Measurements from ENCODE around the gene CGB1.
"Not testable (repeated sequence)": the region's sequence is repeated elsewhere in the genome, so short reads cannot be mapped to it uniquely, and the experiment has no call there.

CGB1 gene

DNA sequence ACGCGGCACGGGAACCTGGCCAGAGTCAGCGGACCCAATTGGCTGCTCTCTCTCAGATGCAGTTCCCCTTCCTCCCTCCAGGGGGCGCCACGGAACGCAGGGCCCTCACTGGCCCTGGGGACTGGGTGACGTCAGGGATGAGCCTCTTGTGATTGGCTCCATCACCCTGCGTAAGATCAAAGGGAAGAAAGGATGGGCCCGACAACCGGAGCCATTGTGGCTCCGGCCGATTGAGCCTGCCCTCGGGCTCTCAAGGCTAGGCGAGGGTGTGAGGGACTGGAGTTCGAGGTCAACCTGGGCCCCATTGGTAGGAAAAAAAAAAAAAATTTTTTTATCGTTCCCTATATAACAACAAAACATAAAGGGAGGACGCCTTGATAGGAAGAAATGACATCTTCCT is at the start of gene CGB1:
CGB1 (minus strand) TSS at position 81 of the 400 bp plus-strand sequence. CDS start 184 bp downstream, outside the sequence.
- not testable (repeated sequence) for H3K27ac ChIP-seq
- TF ChIP-seq, protein P1, sequence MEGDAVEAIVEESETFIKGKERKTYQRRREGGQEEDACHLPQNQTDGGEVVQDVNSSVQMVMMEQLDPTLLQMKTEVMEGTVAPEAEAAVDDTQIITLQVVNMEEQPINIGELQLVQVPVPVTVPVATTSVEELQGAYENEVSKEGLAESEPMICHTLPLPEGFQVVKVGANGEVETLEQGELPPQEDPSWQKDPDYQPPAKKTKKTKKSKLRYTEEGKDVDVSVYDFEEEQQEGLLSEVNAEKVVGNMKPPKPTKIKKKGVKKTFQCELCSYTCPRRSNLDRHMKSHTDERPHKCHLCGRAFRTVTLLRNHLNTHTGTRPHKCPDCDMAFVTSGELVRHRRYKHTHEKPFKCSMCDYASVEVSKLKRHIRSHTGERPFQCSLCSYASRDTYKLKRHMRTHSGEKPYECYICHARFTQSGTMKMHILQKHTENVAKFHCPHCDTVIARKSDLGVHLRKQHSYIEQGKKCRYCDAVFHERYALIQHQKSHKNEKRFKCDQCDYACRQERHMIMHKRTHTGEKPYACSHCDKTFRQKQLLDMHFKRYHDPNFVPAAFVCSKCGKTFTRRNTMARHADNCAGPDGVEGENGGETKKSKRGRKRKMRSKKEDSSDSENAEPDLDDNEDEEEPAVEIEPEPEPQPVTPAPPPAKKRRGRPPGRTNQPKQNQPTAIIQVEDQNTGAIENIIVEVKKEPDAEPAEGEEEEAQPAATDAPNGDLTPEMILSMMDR (IDR thresholded peaks at IDR 0.05): peak; percentile 95

DNA sequence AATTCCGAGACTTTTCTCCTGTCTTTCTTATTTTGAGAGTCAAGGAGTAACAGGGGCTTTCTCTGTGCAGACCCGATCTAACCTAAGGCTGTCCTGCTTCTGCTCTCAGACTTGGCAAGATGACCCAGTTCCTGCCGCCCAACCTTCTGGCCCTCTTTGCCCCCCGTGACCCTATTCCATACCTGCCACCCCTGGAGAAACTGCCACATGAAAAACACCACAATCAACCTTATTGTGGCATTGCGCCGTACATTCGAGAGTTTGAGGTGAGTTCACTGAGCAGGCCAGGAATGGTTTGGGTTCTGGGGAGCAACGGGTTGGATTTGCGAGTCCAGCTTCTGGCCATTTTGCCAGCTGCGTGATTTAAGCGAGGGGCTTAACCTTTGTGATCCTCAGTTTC is 49.6 kb upstream of the CGB1 start:
- no peak for TF ChIP-seq ZFX (IDR thresholded peaks at IDR 0.05; ENCODE audit: borderline replicate concordance)
- TF ChIP-seq, protein P1 (IDR thresholded peaks at IDR 0.05): no peak
- peak overlapping the region; percentile 84 for H3K27ac ChIP-seq

DNA sequence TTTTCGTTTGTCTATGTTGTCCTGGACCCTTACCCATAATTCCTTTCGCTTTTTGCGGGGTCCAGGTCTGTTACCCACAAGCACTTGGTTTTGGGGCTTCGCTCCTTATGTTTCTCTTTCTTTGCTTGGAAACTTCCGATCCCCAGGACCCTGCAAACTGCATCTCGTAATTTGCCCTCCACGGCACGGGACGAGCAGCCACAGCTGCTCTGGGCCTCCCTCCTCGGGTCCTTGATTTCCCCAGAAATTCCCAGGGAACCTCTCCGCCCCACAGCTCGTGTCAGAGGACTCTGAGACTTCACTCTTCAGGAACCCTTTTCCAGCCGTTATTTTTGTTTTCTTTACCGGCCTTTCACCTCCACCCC is 49.2 kb upstream of the CGB1 start:
- H3K27ac ChIP-seq: peak overlapping the region; percentile 84
- TF ChIP-seq, protein P1 (IDR thresholded peaks at IDR 0.05): no peak
- TF ChIP-seq ZFX (IDR thresholded peaks at IDR 0.05; ENCODE audit: borderline replicate concordance): no peak

DNA sequence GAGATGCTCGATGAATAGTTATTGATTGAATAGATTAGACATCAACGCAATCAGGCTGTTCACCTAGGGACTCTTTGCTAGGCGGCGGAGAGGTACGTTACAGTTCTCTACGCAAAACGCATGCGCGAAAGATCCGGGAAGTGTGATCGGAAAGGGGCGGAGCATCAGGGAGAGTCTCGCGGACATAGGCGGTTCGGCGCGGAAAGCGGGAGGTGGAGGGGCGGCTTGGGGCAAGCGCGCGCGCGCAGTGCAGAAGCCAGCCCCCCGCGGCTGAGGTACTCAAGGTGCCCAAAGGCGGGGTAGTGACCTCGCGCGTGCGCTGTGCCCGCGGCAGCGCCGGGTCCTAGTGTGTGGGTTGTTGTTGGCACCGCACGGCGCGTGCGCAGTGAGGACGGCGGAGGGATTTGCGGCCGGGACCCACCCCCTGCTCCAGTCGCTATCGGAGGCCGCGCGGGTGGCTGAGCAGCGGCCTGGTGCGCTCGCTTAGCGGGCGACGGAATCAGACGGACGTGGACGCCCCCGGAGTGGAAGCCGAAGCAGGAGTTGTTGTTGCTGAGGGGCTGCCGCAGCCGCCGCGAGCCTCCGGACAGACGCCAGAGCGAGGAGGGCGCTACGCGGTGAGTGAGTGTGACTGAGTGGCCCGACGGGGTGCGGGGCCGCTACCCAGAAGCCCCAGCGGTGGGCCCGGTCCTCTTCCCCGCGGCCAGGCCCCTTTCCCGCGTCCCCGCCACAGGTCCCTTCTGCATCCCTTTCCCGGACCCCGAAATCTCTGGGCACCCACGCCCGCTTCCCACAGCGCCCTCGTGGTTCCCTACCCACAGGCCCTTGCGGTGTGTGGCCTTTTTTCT is 48.5 kb upstream of the CGB1 start, which contains the start of gene SNRNP70:
SNRNP70 (plus strand) TSS at position 432 of the 848 bp plus-strand sequence. CDS start 964 bp downstream, outside the sequence.
- H3K27ac ChIP-seq: peak within 1 kb of the TSS; percentile 84
- no peak for TF ChIP-seq ZFX (IDR thresholded peaks at IDR 0.05; ENCODE audit: borderline replicate concordance)
- TF ChIP-seq, protein P1 (IDR thresholded peaks at IDR 0.05): no peak

DNA sequence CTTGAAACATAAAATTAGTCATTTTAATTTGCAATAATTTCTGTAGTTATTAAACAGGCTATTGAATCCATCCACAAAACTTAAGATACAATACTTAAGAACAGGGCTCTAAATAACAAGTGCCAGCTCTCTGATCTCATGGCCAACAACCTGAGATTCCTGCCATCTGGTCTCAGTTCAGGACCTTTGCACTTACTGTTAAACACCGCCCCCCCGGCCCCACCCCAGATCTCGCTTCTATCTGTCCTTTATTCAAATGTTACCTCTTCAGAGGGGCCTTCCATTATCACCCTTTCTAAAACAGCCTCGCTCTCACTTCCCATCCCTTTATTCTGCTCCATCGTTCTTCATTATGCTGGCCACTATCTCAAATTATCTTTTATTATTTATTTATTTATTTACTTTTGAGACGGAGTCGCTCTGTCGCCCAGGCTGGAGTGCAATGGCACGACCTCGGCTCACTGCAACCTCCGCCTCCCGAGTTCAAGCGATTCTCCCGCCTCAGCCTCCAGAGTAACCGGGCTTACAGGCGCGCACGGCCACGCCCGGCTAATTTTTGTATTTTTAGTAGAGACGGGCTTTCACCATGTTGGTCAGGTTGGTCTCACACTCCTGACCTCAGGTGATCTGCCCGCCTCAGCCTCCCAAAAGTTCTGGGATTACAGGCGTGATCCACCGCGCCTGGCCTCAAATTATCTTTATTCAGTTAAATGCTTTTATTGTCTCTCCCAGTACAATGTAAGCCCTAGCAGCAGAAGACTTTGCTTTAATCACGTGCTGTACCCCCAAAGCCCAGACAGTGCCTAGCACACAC is 47.7 kb upstream of the CGB1 start:
- peak overlapping the region; percentile 84 for H3K27ac ChIP-seq
- TF ChIP-seq, protein P1 (IDR thresholded peaks at IDR 0.05): no peak
- no peak for TF ChIP-seq ZFX (IDR thresholded peaks at IDR 0.05; ENCODE audit: borderline replicate concordance)

DNA sequence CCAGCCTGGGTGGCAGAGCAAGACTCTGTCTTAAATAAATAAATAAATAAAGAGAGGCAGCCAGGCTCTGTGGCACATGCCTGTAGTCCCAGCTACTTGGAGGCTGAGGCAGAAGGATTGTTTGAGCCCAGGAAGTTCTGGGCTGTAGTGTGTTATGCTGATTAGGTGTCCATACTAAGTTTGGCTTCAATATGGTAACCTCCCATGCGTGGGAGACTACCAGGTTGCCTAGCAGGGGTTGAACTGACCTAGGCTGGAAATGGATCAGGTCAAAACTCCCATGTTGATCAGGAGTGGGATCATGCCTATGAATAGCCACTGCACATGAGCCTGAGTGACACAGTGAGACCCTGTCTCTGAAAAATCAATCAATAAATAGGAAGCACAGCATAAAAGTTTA is 44.6 kb upstream of the CGB1 start:
- TF ChIP-seq, protein P1 (IDR thresholded peaks at IDR 0.05): no peak
- no peak for TF ChIP-seq ZFX (IDR thresholded peaks at IDR 0.05; ENCODE audit: borderline replicate concordance)
- H3K27ac ChIP-seq: no peak overlapping the region

All from 22Rv1 (cell line).